ENCODE measurements around the gene RTTN.

The RTTN gene

DNA sequence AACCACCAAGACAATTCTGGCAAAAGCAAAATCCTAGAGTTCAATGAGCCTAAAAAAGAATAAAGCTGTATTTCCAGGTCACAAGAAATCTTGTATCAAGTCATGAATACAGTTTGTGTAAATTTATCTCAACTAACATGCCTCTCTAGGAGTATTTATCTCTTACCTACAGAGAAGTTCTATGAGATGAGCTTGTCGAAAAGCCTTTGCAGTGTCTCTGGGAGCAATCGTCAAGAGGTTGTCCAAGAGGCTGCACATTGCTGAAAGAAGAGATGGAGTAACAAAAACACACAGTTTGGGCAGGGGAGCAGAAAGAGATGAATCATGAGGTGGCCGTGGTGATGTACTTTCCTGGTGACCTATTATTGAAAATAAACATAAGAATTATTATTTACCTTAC lies 145.8 kb downstream of the RTTN start:
- intact Hi-C loops (cut with DNase I; ENCODE audit: low total_unique reads), result no loop called here
- H3K36me3 ChIP-seq, result peaks cover 18 to 39% (median 19%) of the 10 kb centered on the region in 3 donors
- no peak overlapping the region for H3K4me3 ChIP-seq

GRCh38 chr18:70058916-70059315 lies 146.6 kb downstream of the RTTN start:
- intact Hi-C loops (cut with DNase I; ENCODE audit: low total_unique reads), result no loop called here
- Histone ChIP-seq H3K4me3 (no peak overlapping the region), H3K27ac (no peak overlapping the region), H3K9me3 (no peaks in the 10 kb centered on the region), H3K4me1 (no peaks in the 10 kb centered on the region), H3K27me3 (no peaks in the 10 kb centered on the region), H3K36me3 (peaks cover 18 to 46% (median 19%) of the 10 kb centered on the region in 3 donors)
- no peak for DNase-seq
- no peak for TF ChIP-seq CTCF (IDR thresholded peaks at IDR 0.05)

More for the DNA sequence above, 145.8 kb downstream of the RTTN start:
- no peaks in the 10 kb centered on the region for H3K27me3 ChIP-seq
- no peaks in the 10 kb centered on the region for H3K9me3 ChIP-seq
- no peak for TF ChIP-seq CTCF (IDR thresholded peaks at IDR 0.05)
- no peak overlapping the region for H3K27ac ChIP-seq
- no peak for DNase-seq
- no peaks in the 10 kb centered on the region for H3K4me1 ChIP-seq

- intact Hi-C loops (cut with DNase I; ENCODE audit: low total_unique reads), result no loop called here
- no peak overlapping the region for H3K27ac ChIP-seq
- peaks cover 0 to 33% (median 0%) of the 10 kb centered on the region in 4 donors for H3K4me1 ChIP-seq
- no peaks in the 10 kb centered on the region for H3K27me3 ChIP-seq
- H3K4me3 ChIP-seq, result no peak overlapping the region
- H3K36me3 ChIP-seq, result peaks cover 0 to 13% (median 11%) of the 10 kb centered on the region in 3 donors
- TF ChIP-seq CTCF (IDR thresholded peaks at IDR 0.05), result no peak
- no peaks in the 10 kb centered on the region for H3K9me3 ChIP-seq
- DNase-seq, result no peak
These were observed 157.4 kb downstream of the RTTN start for GRCh38 chr18:70047931-70048603.

DNA sequence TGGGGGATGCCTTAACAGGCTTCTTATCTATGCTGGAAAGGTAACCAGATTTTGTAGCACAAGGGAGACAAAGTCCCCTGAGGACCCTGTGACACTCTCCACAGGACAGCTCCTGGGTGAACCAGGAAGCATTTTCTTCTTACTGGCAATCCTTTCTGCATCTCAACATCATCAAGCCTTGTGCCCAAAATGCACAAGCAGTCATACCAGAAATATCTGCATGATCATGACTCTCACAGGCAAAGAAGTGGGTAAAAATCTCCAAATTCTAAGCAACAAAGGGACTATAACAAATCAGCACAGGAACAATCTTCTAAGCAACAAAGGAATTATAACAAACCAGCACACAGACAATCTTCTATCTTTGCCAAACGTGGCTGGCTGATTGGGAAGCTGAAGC lies 158.7 kb downstream of the RTTN start:
- no peaks in the 10 kb centered on the region for H3K27me3 ChIP-seq
- no peaks in the 10 kb centered on the region for H3K9me3 ChIP-seq
- intact Hi-C loops (cut with DNase I; ENCODE audit: low total_unique reads), result no loop called here

GRCh38 chr18:70046207-70046606 lies 159.3 kb downstream of the RTTN start:
- Histone ChIP-seq H3K27ac (peak overlapping the region in 1 of 2 donors; percentile 6), H3K9me3 (no peaks in the 10 kb centered on the region), H3K4me3 (no peak overlapping the region), H3K4me1 (peaks cover 0 to 33% (median 0%) of the 10 kb centered on the region in 4 donors), H3K27me3 (no peaks in the 10 kb centered on the region), H3K36me3 (peaks cover 0 to 9% (median 8%) of the 10 kb centered on the region in 3 donors)
- no peak for DNase-seq
- intact Hi-C loops (cut with DNase I; ENCODE audit: low total_unique reads), result no loop called here
- no peak for TF ChIP-seq CTCF (IDR thresholded peaks at IDR 0.05)

More for the DNA sequence above, 158.7 kb downstream of the RTTN start:
- H3K4me1 ChIP-seq, result peaks cover 0 to 33% (median 0%) of the 10 kb centered on the region in 4 donors
- no peak for DNase-seq
- TF ChIP-seq CTCF (IDR thresholded peaks at IDR 0.05), result no peak
- H3K27ac ChIP-seq, result no peak overlapping the region
- H3K4me3 ChIP-seq, result no peak overlapping the region
- H3K36me3 ChIP-seq, result peaks cover 0 to 13% (median 11%) of the 10 kb centered on the region in 3 donors
